IPS-18c (cell line): ENCODE measurements around the gene PEPD.

ENCODE experiments used
- H3K4me3 ChIP-seq: 2 replicates; pipeline ENCODE4 v1.7.0; 2013; ENCODE audit warnings: low read depth, mild to moderate bottlenecking, low read length, moderate library complexity; ENCODE audit not compliant: insufficient read depth
- H3K9me3 ChIP-seq: one replicate; pipeline ENCODE4 v1.6.1; 2013; ENCODE audit warnings: mild to moderate bottlenecking, low read length, moderate library complexity; ENCODE audit not compliant: control insufficient read depth, insufficient read depth

Gene PEPD

GRCh38 chr19:33552191-33552927, 30.8 kb upstream of the PEPD start:
- no peaks in the 10 kb centered on the region for H3K9me3 ChIP-seq
- H3K4me3 ChIP-seq: no peak overlapping the region

- Histone ChIP-seq H3K4me3 (no peak overlapping the region), H3K9me3 (no peaks in the 10 kb centered on the region)
These were observed 30.1 kb upstream of the PEPD start for GRCh38 chr19:33551676-33552075.

GRCh38 chr19:33550768-33551167, 29.2 kb upstream of the PEPD start:
- H3K9me3 ChIP-seq: no peaks in the 10 kb centered on the region
- H3K4me3 ChIP-seq: no peak overlapping the region

DNA sequence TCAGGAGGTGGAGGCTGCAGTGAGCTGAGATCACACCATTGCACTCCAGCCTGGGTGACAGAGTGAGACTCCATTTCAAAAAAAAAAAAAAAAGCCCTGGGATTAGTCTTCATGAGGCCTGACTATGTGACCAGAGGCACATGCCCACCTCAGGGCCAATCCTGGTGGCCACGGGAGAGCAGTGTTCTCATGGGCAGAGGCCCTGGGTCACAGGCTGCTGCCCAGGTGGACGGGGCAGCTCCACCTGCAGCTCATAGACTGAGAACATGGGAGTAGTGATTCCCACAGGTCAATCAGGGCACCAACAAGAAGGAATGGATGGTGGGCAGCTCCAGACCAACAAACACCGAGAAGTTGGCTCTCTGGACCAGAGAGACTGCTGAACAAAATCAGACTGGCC, 26.1 kb upstream of the PEPD start:
- H3K9me3 ChIP-seq: no peaks in the 10 kb centered on the region
- H3K4me3 ChIP-seq: no peak overlapping the region

GRCh38 chr19:33546656-33547055, 25.1 kb upstream of the PEPD start:
- Histone ChIP-seq H3K4me3 (no peak overlapping the region), H3K9me3 (no peaks in the 10 kb centered on the region)

DNA sequence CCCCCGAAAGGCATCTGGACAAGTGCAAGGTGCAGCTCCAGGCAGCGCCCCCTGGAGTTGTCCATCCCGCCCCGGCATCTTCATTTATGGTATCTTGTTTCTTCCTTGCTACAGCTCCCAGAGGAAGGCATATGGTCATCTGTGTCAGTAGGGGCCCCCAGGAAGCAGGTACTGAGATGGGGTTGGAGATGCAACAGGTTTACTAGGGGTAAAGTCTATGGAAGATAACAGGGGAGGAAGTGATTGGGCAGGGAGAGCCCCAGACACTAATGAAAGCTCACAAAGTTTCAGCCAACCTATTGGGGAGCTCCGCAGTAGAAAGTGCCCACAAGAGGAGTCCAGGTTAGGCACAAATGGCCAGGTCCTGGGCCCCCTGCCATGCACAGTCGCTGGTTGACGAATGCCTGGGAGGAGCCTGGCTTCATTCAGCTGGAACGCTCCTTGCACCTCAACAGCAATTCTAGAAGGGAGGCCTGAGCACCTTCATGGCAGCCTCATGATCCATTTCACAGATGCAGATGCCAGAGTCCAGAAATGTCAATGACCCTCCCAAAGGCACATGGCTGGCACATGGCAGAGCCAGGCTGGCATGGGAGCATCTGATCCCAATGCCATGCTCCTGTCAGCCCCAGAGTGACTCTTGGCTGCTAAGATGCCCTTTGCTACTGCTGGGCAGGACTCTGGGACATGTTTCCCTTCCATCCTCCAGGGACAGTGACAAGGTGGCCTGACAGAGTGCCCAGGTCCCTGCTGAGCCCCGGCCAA, 23.8 kb upstream of the PEPD start:
- no peaks in the 10 kb centered on the region for H3K9me3 ChIP-seq
- no peak overlapping the region for H3K4me3 ChIP-seq

- H3K9me3 ChIP-seq: no peaks in the 10 kb centered on the region
- H3K4me3 ChIP-seq: no peak overlapping the region
These were observed 13.6 kb upstream of the PEPD start for GRCh38 chr19:33535226-33535625.

- Histone ChIP-seq H3K4me3 (no peak overlapping the region), H3K9me3 (no peaks in the 10 kb centered on the region)
These were observed 11.4 kb upstream of the PEPD start for GRCh38 chr19:33532859-33533460.

DNA sequence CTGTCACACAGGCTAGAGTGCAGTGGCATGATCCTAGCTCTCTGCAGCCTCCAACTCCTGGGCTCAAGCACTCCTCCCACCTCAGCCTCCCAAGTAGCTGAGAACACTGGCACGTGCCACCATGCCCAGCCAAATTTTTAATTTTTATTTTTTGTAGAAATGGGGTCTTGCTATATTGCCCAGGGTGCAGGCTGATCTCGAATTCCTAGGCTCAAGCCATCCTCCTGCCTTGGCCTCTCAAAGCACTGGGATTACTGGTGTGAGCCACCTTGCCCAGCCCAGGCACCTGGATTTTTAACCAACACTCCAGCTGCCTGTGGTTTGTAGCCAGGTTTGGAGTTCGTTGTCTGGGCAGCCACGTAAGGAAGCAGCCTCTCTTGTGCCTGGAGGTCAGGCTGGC, 9.3 kb upstream of the PEPD start:
- Histone ChIP-seq H3K4me3 (no peak overlapping the region), H3K9me3 (no peaks in the 10 kb centered on the region)

- no peak overlapping the region for H3K4me3 ChIP-seq
These were observed 8.7 kb upstream of the PEPD start for GRCh38 chr19:33530296-33530695.

GRCh38 chr19:33529094-33529676, 7.6 kb upstream of the PEPD start:
- Histone ChIP-seq H3K4me3 (no peak overlapping the region), H3K9me3 (no peaks in the 10 kb centered on the region)

More at GRCh38 chr19:33530296-33530695, 8.7 kb upstream of the PEPD start:
- no peaks in the 10 kb centered on the region for H3K9me3 ChIP-seq

DNA sequence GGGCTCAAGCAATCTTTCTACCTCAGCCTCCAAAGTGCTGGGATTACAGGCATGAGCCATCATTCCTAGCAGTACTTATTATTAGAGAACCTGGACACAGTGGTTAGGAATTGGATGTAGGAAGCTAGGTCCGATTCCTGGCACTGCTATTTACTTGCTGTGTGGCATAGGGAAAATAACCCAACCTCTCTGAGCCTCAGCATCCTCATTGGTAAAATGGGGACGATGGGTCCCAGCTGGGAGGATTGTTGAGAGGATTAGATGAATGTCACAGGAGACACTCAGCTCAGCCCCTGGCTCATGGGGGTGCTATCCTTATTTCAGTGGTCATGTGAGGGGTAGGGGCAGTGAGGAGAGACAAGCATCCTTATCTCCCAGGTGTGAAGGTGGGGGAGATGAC, 6.8 kb upstream of the PEPD start:
- Histone ChIP-seq H3K4me3 (no peak overlapping the region), H3K9me3 (no peaks in the 10 kb centered on the region)

DNA sequence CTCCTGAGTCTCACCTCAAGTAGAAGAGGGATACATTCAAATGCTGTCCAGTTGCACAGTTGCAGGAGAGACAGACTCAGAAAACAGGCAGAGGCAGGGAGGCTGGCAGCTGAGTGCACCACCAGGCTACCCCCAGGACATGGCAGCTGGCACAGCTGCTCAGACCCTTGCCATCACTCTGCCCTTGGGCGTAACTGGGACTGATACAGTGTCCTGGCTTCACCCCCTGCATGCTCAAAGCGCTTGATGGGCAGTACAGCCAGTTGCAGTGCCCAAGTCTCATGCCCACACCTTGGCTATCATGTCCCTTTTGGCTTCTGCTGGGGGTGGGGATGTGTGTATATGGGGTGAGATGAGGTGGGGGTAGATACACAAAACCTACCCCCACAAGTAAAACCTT, 5.5 kb upstream of the PEPD start:
- no peaks in the 10 kb centered on the region for H3K9me3 ChIP-seq

GRCh38 chr19:33524024-33524664, 2.6 kb upstream of the PEPD start:
- H3K4me3 ChIP-seq: no peak overlapping the region

More for the DNA sequence above, 5.5 kb upstream of the PEPD start:
- no peak overlapping the region for H3K4me3 ChIP-seq

GRCh38 chr19:33523167-33523566, 1.6 kb upstream of the PEPD start:
- Histone ChIP-seq H3K4me3 (no peak overlapping the region), H3K9me3 (no peaks in the 10 kb centered on the region)

More at GRCh38 chr19:33524024-33524664, 2.6 kb upstream of the PEPD start:
- H3K9me3 ChIP-seq: no peaks in the 10 kb centered on the region

GRCh38 chr19:33522371-33522662, 726 bp upstream of the PEPD start:
- Histone ChIP-seq H3K9me3 (no peaks in the 10 kb centered on the region), H3K4me3 (peak overlapping the region; percentile 54)

DNA sequence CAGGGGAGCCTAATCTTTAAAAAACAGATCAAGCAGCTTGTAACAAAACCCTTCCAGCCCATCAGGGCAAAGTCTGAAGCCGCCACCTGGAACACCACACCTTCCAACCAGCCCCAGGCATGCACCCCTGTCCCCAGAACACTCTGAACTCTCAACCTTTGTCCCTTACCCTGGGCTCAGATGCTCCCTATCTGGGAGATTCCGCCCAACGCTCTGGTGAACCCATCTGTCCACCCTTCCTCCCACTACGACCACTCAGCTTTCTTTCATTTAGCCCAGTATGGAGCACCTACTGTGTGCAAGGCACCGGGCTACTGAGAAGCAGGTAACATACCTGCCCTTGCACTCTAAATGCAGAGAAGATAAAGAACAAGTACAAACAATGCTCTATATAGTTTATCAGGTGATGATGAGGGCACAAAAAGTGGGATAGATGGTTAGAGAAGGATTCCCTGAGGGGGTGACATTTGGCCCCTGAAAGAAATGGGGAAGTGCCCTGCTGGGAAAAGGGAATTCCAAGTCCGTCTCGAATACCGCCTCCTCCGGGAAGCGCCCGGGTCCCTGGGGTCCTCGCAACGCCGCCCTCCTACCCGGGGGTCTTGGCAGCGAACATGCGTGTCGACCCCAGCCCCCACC, 629 bp downstream of the PEPD start:
- Histone ChIP-seq H3K4me3 (peak overlapping the region; percentile 89), H3K9me3 (no peaks in the 10 kb centered on the region)
